HepG2 (cell line): ENCODE measurements around the gene SF3A2. TPM values are rescaled to one million over a fixed set of nuclear protein-coding genes. Genes with fewer than 3 reads are reported as not detected.

ENCODE experiments used
- CC2D1A ChIP-seq: sonication (generic); formaldehyde crosslinking; IDR thresholded peaks from 2 replicates; pipeline ENCODE4 v1.8.1; 2023; ENCODE audit warnings: mild to moderate bottlenecking, missing genetic modification reagents
- DDIT3 ChIP-seq: sonication (generic); formaldehyde crosslinking; IDR thresholded peaks from 2 replicates; pipeline ENCODE4 v1.4.0; 2020; ENCODE audit warnings: mild to moderate bottlenecking, missing genetic modification reagents
- ELF4 ChIP-seq: sonication (generic); formaldehyde crosslinking; IDR thresholded peaks from 2 replicates; pipeline ENCODE4 v1.5.0; 2020; ENCODE audit warnings: missing genetic modification reagents, mild to moderate bottlenecking, moderate library complexity, borderline replicate concordance
- GPN1 ChIP-seq: sonication (generic); formaldehyde crosslinking; IDR thresholded peaks from 2 replicates; pipeline ENCODE4 v1.5.1; 2020; ENCODE audit warnings: missing genetic modification reagents, borderline replicate concordance
- HES4 ChIP-seq: sonication (generic); formaldehyde crosslinking; IDR thresholded peaks from 2 replicates; pipeline ENCODE4 v1.9.0; 2021; ENCODE audit warnings: mild to moderate bottlenecking, missing genetic modification reagents, borderline replicate concordance
- IRF2 ChIP-seq: IDR thresholded peaks from 2 replicates; pipeline ENCODE4 v1.6.1; 2018; ENCODE audit warnings: missing genetic modification reagents, missing compliant biosample characterization
- MAFG ChIP-seq: sonication (generic); formaldehyde crosslinking; IDR thresholded peaks from 2 replicates; pipeline ENCODE4 v1.5.1; 2020; ENCODE audit warnings: mild to moderate bottlenecking, missing genetic modification reagents
- MTF1 ChIP-seq: sonication (generic); formaldehyde crosslinking; IDR thresholded peaks from 2 replicates; pipeline ENCODE4 v1.5.0; 2020; ENCODE audit warnings: missing genetic modification reagents
- NR2F2 ChIP-seq: IDR thresholded peaks from 2 replicates; pipeline ENCODE4 v1.6.1; 2012; ENCODE audit warnings: low read depth, inconsistent platforms, borderline replicate concordance
- NR2F6 ChIP-seq, 2 experiments: IDR thresholded peaks; 2 replicates each; pipeline ENCODE4 v1.6.1; 2016; ENCODE audit warnings: antibody characterized with exemption in 1 of 2, mild to moderate bottlenecking in 1 of 2
- PCBP2 ChIP-seq: fragments of 200-400 bp; formaldehyde crosslinking; optimal IDR thresholded peaks from 2 replicates; pipeline ENCODE3; 2018; ENCODE audit warnings: low read length, low read depth; ENCODE audit not compliant: poor library complexity, severe bottlenecking
- RNF2 ChIP-seq: fragments of 450-650 bp; conservative IDR thresholded peaks from 2 replicates; pipeline ENCODE4 v1.6.1; 2016; ENCODE audit warnings: low read depth
- SMC3 ChIP-seq: IDR thresholded peaks from 2 replicates; pipeline ENCODE4 v1.6.1; 2011; ENCODE audit warnings: low read length, improper control_type of control experiment
- TAF1 ChIP-seq: sonication (generic); formaldehyde crosslinking; IDR thresholded peaks from 2 replicates; pipeline ENCODE4 v1.4.0; 2020; ENCODE audit warnings: missing genetic modification reagents
- TEAD3 ChIP-seq: optimal IDR thresholded peaks from 2 replicates; pipeline ENCODE3; 2016; ENCODE audit warnings: borderline replicate concordance
- WIZ ChIP-seq: sonication (generic); formaldehyde crosslinking; IDR thresholded peaks from 2 replicates; pipeline ENCODE4 v1.5.1; 2020; ENCODE audit warnings: mild to moderate bottlenecking, missing genetic modification reagents
- ZBED4 ChIP-seq: sonication (generic); formaldehyde crosslinking; IDR thresholded peaks from 2 replicates; pipeline ENCODE4 v1.4.0; 2020; ENCODE audit warnings: missing genetic modification reagents, borderline replicate concordance
- ZFP41 ChIP-seq: sonication (generic); formaldehyde crosslinking; IDR thresholded peaks from 2 replicates; pipeline ENCODE4 v1.4.0; 2020; ENCODE audit warnings: mild to moderate bottlenecking, missing genetic modification reagents, borderline replicate concordance
- ZFYVE20 ChIP-seq: sonication (generic); formaldehyde crosslinking; IDR thresholded peaks from 2 replicates; pipeline ENCODE4 v1.8.0; 2023; ENCODE audit warnings: low read depth, mild to moderate bottlenecking, moderate library complexity, missing genetic modification reagents, borderline replicate concordance
- ZNF335 ChIP-seq: sonication (generic); formaldehyde crosslinking; IDR thresholded peaks from 2 replicates; pipeline ENCODE4 v1.4.0; 2020; ENCODE audit warnings: missing genetic modification reagents
- ZNF570 ChIP-seq: sonication (generic); formaldehyde crosslinking; IDR thresholded peaks from 2 replicates; pipeline ENCODE4 v1.4.0; 2020; ENCODE audit warnings: mild to moderate bottlenecking, missing genetic modification reagents, borderline replicate concordance
- ZNF614 ChIP-seq: IDR thresholded peaks from 2 replicates; pipeline ENCODE4 v1.6.1; 2018; ENCODE audit warnings: missing biosample characterization, missing genetic modification reagents, inconsistent platforms, borderline replicate concordance
- ZNF616 ChIP-seq: sonication (generic); formaldehyde crosslinking; IDR thresholded peaks from 2 replicates; pipeline ENCODE4 v1.5.0; 2020; ENCODE audit warnings: low read depth, mild to moderate bottlenecking, missing genetic modification reagents
- polyA plus RNA-seq, 8 experiments: library from polyadenylated mRNA; depleted of rRNA in 3 of 8; stranded (reverse) in 7 of 8; unstranded in 1 of 8; fragments of >200 nt; fragmentation: Illumina TruSeq in 4 of 8; extraction: Trizol in 4 of 8; gene quantifications; 2 replicates each; pipeline versions ENCODE4 v1.2.1 to v1.2.3, GENCODE V29; 2011 to 2016; ENCODE audit warnings: low read depth in 4 of 8, missing spikeins in 1 of 8, mixed read lengths in 1 of 8; ENCODE audit not compliant: insufficient read depth in 1 of 8
- total RNA-seq, 5 experiments: library from RNA; depleted of rRNA; stranded (reverse); fragments of >200 nt; fragmentation: Illumina TruSeq; extraction: Trizol; gene quantifications; 2 replicates each; pipeline ENCODE4 v1.2.3, GENCODE V29; 2016; ENCODE audit warnings: low read depth in 1 of 5
- TF ChIP-seq, protein P1 (sequence below): sonication (generic); formaldehyde crosslinking; IDR thresholded peaks from 2 replicates; pipeline ENCODE4 v1.4.0; 2020; ENCODE audit warnings: missing genetic modification reagents
- TF ChIP-seq, protein P2 (sequence below): IDR thresholded peaks from 2 replicates; pipeline ENCODE4 v1.6.1; 2016; ENCODE audit warnings: low read depth, borderline replicate concordance

The SF3A2 gene
- total and polyA plus RNA-seq, 2 of the 13 experiments (the other 11 are each of a cell fraction or from before 2014, with no cell fraction given) = 8.6 to 8.8 TPM

GRCh38 chr19:2254064-2254872 lies 17.6 kb downstream of the SF3A2 start (continued):
- TF ChIP-seq, protein P1, sequence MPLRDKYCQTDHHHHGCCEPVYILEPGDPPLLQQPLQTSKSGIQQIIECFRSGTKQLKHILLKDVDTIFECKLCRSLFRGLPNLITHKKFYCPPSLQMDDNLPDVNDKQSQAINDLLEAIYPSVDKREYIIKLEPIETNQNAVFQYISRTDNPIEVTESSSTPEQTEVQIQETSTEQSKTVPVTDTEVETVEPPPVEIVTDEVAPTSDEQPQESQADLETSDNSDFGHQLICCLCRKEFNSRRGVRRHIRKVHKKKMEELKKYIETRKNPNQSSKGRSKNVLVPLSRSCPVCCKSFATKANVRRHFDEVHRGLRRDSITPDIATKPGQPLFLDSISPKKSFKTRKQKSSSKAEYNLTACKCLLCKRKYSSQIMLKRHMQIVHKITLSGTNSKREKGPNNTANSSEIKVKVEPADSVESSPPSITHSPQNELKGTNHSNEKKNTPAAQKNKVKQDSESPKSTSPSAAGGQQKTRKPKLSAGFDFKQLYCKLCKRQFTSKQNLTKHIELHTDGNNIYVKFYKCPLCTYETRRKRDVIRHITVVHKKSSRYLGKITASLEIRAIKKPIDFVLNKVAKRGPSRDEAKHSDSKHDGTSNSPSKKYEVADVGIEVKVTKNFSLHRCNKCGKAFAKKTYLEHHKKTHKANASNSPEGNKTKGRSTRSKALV (CRISPR knock-in tag) = no peak
- no peak for TF ChIP-seq ZNF616 (CRISPR knock-in tag)
- TF ChIP-seq WIZ (CRISPR knock-in tag) = no peak
- no peak for TF ChIP-seq NR2F6 (IDR thresholded peaks at IDR 0.05)
- TF ChIP-seq NR2F6 (CRISPR knock-in tag; IDR thresholded peaks at IDR 0.05) = no peak
- TF ChIP-seq ZNF335 (CRISPR knock-in tag) = no peak
- TF ChIP-seq NR2F2 = no peak
- no peak for TF ChIP-seq IRF2 (CRISPR knock-in tag)
- no peak for TF ChIP-seq MAFG (CRISPR knock-in tag)
- no peak for TF ChIP-seq DDIT3 (CRISPR knock-in tag)
- no peak for TF ChIP-seq MTF1 (CRISPR knock-in tag)
- peak; percentile 51 for TF ChIP-seq SMC3
- peak; percentile 53; the same call in 1 of the 2 replicates for TF ChIP-seq ZNF614 (CRISPR knock-in tag)
- no peak for TF ChIP-seq CC2D1A
- no peak for TF ChIP-seq ZBED4 (CRISPR knock-in tag)
- no peak for TF ChIP-seq ELF4 (CRISPR knock-in tag)
- no peak for TF ChIP-seq ZFP41 (CRISPR knock-in tag)
- TF ChIP-seq ZFYVE20 (CRISPR knock-in tag) = no peak
- TF ChIP-seq TAF1 (CRISPR knock-in tag) = no peak
- TF ChIP-seq TEAD3 (CRISPR knock-in tag) = peak; percentile 51
- no peak for TF ChIP-seq ZNF570 (CRISPR knock-in tag)
- TF ChIP-seq HES4 (CRISPR knock-in tag) = no peak
- TF ChIP-seq GPN1 (CRISPR knock-in tag) = no peak
- no peak for TF ChIP-seq PCBP2
- no peak for TF ChIP-seq RNF2
- TF ChIP-seq, protein P2, sequence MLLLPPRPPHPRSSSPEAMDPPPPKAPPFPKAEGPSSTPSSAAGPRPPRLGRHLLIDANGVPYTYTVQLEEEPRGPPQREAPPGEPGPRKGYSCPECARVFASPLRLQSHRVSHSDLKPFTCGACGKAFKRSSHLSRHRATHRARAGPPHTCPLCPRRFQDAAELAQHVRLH = peak; percentile 48; the same call in 1 of the 2 replicates
